GM21381 (cell line): ENCODE results near the gene POLE2.
A peak's percentile ranks its signal among the peaks of the same experiment; 100 is the strongest.
"Not testable (repeated sequence)": the region's sequence is repeated elsewhere in the genome, so short reads cannot be mapped to it uniquely, and the experiment has no call there.

Source experiments
- ATAC-seq: cut with Tn5 transposase; IDR thresholded peaks from one replicate; pipeline ENCODE4 v1.9.1; 2021; ENCODE audit warnings: mild to moderate bottlenecking, moderate library complexity; ENCODE audit not compliant: unreplicated experiment

POLE2 gene

DNA sequence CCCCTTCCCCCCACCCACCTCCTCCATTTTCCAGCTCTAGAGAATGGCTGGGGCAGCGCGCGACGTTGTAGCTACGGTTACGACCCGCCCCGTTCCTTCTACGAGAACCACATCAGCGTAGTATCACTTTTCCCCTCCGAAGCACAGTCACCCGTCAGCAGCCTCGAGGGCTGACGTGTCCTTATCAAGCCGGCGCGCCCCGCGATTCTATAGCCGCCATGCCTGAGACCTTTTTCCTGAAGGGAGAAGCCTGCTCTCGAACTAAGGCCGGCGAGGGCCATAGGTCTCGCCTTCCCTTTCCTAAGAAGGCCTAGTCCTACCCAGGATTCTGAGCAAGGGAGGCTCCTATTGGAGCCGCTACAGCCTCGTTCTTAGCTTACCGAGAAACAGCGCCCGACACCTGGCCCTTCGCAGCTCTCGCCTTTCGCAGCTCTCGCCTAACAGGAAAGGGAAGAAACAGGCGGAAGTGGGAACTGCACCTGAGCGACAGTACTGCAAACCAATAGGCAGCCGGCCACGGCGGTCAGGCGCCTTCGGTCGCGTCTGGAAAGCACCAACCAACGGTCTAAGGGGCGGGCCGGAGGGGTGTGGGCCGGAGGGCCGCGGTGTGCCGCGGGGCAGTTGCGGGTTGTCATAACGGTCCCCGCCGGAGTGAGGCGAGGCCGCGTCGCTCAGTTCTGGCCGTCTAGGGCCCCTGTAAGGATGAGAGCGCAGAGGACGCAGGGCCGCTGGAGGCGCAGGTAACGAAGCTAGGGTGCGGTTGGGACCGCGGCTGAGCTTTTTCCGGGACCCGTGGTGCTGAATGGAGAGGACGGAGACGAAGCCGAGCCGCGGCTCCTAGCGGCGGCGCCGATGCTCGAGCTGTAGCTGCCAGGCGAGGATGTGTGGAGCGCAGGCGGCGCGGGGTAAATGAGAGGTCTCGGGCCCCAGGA, 67.6 kb downstream of the POLE2 start, which contains the start of the genes MGAT2 and RPL36AL:
TSS of gene MGAT2 (plus strand) at position 618 of the 932 bp plus-strand sequence. CDS start 470 bp downstream, outside the sequence.
TSS of gene RPL36AL (minus strand) at position 445 of the 932 bp plus-strand sequence. CDS start 1,522 bp downstream, outside the sequence.
- ATAC-seq = peak; percentile 93

DNA sequence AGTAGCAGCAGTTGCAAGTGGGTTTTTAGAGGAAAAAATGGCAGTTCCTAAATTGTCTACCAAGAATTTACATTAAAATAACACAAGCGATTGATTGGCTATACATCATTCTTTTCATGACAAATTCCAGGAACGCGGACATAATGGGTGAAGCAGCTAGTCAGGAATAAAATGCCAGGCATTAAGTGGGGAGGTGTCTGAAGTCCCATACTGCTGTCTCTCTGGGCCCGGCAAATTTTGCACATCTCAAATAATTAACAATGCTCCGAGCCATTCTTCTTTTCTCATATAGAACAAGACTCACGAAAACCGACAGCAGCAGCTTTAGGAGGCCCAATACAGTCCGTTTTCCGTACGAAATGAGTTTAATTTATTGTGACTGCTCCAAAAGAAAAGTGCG, 68.3 kb downstream of the POLE2 start:
- ATAC-seq = no peak

DNA sequence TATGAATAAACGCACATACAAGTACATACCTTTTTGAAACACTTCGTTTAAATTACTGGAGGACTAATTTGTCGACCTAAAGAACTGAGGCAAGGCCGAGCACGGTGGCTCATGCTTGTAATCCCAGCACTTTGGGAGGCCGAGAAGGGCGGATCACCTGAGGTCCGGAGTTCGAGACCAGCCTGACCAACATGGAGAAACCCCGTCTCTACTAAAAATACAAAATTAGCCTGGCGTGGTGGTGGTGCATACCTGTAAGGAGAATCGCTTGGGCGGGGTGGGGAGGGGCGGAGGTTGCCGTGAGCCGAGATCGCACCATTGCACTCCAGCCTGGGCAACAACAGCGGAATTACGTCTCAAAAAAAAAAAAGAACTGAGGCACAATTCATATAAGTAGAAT, 68.7 kb downstream of the POLE2 start:
- ATAC-seq = not testable (repeated sequence)

DNA sequence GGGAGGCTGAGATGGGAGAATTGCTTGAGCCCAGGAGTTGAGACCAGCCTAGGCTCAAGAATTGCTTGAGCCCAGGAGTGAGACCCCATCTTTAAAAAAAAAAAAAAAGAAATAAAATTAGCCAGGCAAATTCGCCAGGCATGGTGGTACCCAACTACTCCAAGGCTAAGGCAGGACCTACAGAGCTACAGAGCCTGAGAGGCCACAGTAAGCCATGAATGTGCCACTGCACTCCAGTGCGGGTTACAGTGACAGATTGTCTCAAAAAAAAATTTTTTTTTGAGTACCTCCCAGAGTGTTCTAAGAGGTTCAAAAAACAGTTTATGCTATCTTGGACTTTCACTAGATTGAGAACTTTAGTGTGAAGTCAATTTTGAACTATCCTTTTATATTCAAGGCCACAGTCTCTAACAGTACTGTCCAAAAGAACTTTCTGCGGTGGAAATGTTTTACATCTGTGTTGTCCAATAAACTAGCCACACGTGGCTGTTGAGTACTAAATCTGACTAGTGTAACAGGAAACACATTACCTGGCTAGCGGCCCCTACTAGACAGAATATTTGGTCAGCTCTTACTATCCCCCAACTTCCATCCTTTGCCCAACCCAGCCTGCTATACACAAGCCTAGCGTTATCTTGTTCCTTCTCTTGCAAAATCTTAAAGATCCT, 70.0 kb downstream of the POLE2 start:
- no peak for ATAC-seq

DNA sequence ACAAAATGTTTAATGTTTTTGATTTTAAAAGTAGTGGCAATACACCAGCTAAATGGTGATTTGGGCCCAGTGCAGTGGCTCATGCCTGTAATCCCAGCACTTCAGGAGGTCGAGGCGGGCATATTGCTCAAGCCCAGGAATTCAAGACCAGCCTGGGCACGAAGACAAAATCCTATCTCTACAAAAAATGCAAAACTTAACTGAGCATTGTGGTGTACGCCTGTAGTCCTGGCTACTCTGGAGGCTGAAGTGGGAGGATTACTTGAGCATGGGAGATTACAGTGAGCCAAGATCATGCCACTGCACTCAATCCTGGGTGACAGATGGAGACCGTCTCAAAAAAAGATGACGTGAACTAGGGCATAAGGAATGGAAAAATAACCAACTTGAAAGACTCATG, 72.2 kb downstream of the POLE2 start:
- no peak for ATAC-seq

DNA sequence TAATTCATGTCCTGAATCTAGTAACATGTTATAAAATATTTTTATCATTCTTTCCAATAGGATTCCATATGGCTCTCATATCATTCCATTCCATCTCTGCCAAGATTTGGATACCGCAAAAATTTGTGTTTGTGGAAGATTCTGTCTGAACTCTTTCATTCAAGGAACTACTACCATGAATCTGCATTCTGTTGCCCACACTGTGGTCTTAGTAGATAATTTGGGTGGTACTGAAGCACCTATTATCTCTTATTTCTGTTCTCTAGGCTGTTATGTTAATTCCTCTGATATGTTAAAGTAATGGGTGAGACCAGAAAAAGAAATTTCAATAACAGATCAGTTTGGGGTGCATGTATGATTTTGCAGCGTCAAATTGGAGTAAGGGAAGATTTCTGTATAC, 73.8 kb downstream of the POLE2 start:
- ATAC-seq = no peak

DNA sequence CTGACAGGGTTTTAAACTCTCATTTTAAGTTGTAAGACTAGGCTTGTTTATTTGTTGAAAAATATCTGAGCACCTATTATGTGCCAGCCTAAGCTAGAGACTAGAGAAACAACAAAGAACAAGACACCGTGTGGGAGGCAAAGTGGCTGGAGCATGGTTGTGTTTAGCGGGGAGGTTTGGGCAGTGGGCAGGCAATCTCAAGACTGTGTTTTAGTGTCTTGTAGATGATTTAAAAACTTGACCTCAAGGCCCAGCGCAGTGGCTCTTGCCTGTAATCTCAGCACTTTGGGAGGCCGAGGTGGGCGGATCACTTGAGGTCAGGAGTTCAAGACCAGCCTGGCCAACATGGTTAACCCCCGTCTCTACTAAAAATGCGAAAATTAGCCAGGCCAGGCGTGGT, 75.3 kb downstream of the POLE2 start:
- no peak for ATAC-seq

DNA sequence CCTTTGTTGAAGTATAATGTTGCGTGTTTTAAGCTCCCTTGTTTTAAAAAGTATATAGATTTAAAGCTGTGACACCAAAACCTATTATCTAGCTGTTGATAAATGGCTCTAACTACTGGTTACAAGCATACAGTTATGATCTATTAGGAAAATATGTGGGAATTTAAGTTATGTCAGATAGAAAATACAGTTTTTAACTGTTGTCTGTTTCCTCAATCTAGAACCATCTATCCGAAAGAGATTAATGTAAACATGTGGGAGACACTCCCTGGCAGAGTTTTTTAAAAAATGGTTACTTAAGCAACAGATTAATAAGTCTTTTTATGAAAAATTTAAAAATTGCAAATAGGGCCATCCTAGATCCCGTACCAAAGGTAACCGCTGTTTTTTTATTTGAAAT, 75.8 kb downstream of the POLE2 start:
- no peak for ATAC-seq

DNA sequence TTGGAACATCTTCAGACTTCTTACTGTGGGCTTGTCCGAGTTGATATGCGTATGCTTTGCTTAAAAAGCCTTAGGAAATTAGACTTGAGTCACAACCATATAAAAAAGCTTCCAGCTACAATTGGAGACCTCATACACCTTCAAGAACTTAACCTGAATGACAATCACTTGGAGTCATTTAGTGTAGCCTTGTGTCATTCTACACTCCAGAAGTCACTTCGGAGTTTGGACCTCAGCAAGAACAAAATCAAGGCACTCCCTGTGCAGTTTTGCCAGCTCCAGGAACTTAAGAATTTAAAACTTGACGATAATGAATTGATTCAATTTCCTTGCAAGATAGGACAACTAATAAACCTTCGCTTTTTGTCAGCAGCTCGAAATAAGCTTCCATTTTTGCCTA, 80.4 kb downstream of the POLE2 start:
- ATAC-seq = no peak

DNA sequence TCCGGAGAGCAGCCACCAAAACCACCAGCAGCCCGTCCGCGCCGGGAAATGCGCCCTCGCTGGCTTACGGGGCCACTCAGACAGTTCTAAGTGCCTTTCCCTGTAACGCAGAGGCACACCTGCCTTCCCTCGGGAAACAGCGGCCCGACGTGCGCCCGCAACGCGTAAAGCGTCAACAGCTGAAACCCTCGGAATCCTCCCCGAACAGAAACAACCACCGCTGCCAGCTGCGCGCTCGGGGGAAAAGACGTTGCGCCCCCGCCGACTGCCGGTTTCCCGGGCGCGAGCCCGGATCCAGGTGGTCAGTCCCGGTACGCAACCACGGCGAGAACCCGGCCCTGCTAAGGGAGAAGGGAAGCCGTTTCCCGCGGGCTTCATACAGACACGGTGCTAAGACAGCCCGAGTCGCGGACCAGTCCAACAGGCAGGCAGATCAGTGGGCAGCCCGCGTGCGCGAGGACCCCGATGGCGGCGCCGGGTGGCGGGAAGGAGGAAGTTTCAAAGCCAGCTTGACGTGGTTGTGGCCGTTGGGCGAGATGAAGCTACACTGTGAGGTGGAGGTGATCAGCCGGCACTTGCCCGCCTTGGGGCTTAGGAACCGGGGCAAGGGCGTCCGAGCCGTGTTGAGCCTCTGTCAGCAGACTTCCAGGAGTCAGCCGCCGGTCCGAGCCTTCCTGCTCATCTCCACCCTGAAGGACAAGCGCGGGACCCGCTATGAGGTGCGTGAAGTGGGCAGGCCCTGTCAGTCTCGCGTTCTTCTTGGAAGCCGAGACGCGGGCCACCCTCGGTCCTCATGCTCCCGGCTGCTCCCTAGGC, 89.3 kb downstream of the POLE2 start, which contains the start of gene LRR1:
TSS of gene LRR1 (plus strand) at position 456 of the 816 bp plus-strand sequence. CDS start at position 537, 81 bp downstream.
- peak; percentile 57 for ATAC-seq

DNA sequence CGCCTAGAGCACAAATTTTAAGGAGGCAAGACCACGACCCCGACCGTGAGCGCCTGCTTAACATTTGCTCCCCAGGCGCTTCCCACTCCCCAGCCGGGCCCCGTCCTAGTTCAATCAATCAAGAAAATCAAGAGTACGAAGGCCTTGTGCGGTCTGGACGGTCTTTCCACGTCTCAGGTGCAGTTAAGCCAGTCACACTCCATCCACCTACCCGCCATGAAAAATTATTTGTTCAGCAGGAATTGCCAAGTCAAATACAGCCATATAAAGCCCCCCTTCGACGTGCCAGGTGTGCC, 89.9 kb downstream of the POLE2 start:
- peak; percentile 1 for ATAC-seq

DNA sequence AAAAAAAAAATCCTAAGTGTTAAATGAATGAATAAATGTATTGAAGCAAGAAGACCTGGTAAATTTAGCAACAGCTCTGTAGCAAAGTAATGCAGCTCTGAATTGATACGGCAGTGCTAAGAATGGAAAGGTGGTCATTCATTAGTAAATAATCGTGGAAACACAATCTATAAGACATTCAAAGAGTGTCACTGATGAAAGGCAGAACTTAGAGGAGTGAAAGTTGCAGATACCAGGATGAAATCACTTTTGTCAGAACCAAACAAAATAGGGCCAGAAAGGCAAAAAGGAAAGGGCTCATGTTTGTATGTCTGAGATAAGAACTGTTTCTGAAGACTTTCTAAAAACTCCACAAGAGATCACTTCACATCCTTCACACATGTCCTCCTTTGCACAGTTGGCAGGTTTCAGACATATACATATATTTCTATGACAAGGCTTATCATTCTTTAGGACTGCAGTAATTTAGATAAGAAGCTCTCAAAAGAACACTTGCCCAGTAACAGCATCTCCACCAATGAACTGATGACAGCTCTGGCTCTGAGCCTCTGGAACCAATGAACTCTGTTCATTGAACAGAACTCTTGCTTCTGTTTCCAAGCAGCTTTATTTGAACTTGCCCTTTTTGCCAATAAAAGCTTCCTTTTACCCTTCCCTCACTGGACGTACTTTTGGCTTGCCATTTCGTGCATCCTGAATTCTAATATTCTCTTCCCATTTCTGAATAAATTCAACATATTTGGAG, 93.5 kb downstream of the POLE2 start:
- no peak for ATAC-seq
